Muscle layer of duodenum (tissue), 2 donors: ENCODE measurements around the gene YPEL4.

ENCODE experiments used
- H3K27ac ChIP-seq: one replicate; pipeline ENCODE4 v1.7.0; 2013; ENCODE audit warnings: mild to moderate bottlenecking, low read length
- H3K27me3 ChIP-seq: one replicate; pipeline ENCODE4 v1.7.0; 2013; ENCODE audit warnings: low read depth, mild to moderate bottlenecking, control low read depth, low read length
- H3K36me3 ChIP-seq, 2 donors: one replicate each; pipeline ENCODE4 v1.7.0; 2013; ENCODE audit warnings: low read length in 2 of 2, control low read depth in 1 of 2, mild to moderate bottlenecking in 1 of 2; ENCODE audit not compliant: insufficient read depth in 2 of 2, control insufficient read depth in 1 of 2
- H3K4me1 ChIP-seq, 2 donors: one replicate each; pipeline ENCODE4 v1.7.0; 2013; ENCODE audit warnings: low read length in 2 of 2, mild to moderate bottlenecking in 2 of 2, control low read depth in 1 of 2, moderate library complexity in 1 of 2; ENCODE audit not compliant: insufficient read depth in 2 of 2, control insufficient read depth in 1 of 2
- H3K4me3 ChIP-seq, 2 donors: one replicate each; pipeline ENCODE4 v1.7.0; 2013; ENCODE audit warnings: low read length in 2 of 2, low read depth in 1 of 2, mild to moderate bottlenecking in 1 of 2
- H3K9me3 ChIP-seq, 2 donors: one replicate each; pipeline ENCODE4 v1.7.0; 2013; ENCODE audit warnings: low read length in 2 of 2, control low read depth in 1 of 2, mild to moderate bottlenecking in 1 of 2; ENCODE audit not compliant: control insufficient read depth in 1 of 2
- donor health status: healthy.

Gene YPEL4

DNA sequence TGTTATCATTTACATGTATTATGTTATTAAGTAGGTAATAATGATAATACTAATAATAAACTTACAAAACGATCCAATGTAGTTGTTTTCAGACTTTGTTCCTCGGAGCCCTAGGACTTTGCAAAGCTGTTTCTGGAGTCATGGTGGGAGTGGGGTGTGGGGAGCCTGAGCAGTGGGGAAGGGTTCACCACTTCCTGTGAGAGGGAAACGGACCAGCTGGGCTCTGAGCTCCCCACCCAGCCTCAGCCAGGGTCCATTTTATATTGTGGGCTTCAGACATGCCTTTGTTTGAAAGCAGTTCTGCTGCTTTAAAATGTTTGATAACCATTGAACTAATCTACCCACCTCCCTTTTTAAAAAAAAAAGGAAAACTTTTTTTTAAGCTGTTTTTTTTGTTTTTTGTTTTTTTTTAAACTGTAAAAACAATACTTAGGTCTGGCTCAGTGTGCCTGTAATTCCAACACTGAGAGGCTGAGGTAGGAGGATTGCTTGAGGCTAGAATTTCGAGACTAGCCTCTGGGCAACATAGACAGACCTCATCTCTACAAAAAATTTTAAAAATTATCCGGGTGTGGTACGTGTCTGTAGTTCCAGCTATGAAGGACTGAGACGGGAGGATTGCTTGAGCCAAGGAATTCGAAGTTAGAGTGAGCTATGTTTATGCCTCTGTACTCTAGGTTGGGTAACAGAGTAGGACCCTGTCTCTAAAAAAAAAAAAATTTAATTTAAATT, 45.2 kb downstream of the YPEL4 start:
- Histone ChIP-seq H3K4me1 (no peaks in the 10 kb centered on the region), H3K27me3 (no peaks in the 10 kb centered on the region), H3K27ac (no peak overlapping the region), H3K4me3 (no peak overlapping the region), H3K36me3 (peaks cover 21 to 29% of the 10 kb centered on the region in 2 donors), H3K9me3 (no peaks in the 10 kb centered on the region)

- Histone ChIP-seq H3K9me3 (no peaks in the 10 kb centered on the region), H3K4me1 (peaks cover 0 to 4% of the 10 kb centered on the region in 2 donors), H3K27ac (no peak overlapping the region), H3K36me3 (peaks cover 8 to 14% of the 10 kb centered on the region in 2 donors), H3K27me3 (no peaks in the 10 kb centered on the region), H3K4me3 (no peak overlapping the region)
These were observed 48.4 kb downstream of the YPEL4 start for GRCh38 chr11:57601297-57601696.

DNA sequence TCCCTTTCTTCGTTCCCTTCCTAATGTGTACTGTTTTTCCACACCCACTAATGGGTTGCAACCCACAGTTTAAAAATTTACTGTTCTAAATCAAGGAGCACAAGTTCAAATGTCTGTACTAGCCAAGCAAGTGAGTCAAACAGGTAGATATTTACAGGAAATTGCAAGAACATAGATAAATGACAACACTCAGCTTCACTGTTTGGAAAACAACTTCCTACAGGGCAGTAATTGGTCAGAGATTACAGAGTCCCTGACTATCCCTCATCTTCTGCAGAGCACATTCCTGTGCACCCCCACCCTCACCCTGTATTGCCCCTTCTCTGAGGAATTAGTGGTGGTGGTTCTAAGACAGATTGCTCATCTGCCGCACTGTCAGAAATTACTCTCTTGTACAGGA, 50.3 kb downstream of the YPEL4 start:
- no peaks in the 10 kb centered on the region for H3K27me3 ChIP-seq
- peaks cover 0 to 6% of the 10 kb centered on the region in 2 donors for H3K36me3 ChIP-seq
- peak overlapping the region; percentile 56 to 69 for H3K4me3 ChIP-seq
- no peaks in the 10 kb centered on the region for H3K9me3 ChIP-seq
- H3K4me1 ChIP-seq, result peaks cover 0 to 4% of the 10 kb centered on the region in 2 donors
- peak overlapping the region; percentile 34 for H3K27ac ChIP-seq

GRCh38 chr11:57598831-57599155, 50.9 kb downstream of the YPEL4 start:
- Histone ChIP-seq H3K27ac (peak overlapping the region; percentile 34), H3K4me3 (peak overlapping the region; percentile 56 to 69), H3K36me3 (peaks cover 0 to 6% of the 10 kb centered on the region in 2 donors), H3K4me1 (peaks cover 0 to 4% of the 10 kb centered on the region in 2 donors), H3K27me3 (no peaks in the 10 kb centered on the region), H3K9me3 (no peaks in the 10 kb centered on the region)

DNA sequence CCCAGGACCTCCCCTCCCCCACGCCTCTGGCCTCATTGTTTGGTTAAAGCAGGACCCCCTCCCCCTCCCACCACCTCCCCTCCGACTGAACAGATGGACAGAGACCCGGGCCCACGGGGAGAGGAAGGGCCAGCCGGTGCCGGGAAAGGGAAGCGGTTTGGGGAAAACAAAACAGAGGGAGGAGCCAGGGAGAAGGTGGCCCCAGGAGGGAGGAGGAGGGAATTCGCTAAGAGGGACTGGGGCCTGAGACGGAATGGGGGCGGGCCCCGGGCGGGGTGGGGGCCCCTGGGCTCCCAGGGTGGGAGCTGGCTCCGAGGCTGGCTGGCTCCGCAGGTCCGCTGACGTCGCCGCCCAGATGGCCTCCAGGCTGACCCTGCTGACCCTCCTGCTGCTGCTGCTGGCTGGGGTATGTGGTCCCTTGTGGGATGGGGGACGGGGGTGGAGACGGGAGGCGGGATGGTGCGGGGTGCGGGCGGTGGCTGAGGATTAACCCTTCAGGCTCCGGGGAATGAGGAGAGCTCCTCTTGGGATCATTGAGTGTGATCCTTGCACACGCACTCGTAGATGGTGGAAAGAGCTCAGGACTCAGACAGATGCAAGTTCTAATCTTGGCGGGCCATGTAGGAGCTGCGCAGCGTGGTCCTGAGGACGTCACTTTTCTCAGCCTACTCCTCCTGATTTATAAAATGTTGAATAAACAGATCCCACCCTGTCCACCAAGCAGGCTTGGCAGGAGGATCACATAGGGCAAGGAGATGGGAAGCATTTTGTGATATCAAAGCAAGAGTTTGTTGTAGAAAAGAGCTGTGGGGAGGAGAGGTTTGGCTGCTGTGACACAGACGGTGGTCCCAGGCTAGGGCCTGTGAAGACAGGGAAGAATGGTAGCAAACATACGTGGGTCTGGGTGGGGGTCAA, 51.5 kb downstream of the YPEL4 start:
- peaks cover 0 to 4% of the 10 kb centered on the region in 2 donors for H3K4me1 ChIP-seq
- H3K9me3 ChIP-seq, result no peaks in the 10 kb centered on the region
- H3K27me3 ChIP-seq, result no peaks in the 10 kb centered on the region
- peak overlapping the region; percentile 56 to 69 for H3K4me3 ChIP-seq
- peak overlapping the region; percentile 34 for H3K27ac ChIP-seq
- H3K36me3 ChIP-seq, result peaks cover 0 to 6% of the 10 kb centered on the region in 2 donors

- Histone ChIP-seq H3K9me3 (no peaks in the 10 kb centered on the region), H3K4me3 (peak within 1 kb of the TSS; percentile 56 to 69), H3K27ac (peak within 1 kb of the TSS; percentile 34), H3K36me3 (peaks cover 0 to 6% of the 10 kb centered on the region in 2 donors), H3K4me1 (peaks cover 0 to 4% of the 10 kb centered on the region in 2 donors), H3K27me3 (no peaks in the 10 kb centered on the region)
These were observed 52.2 kb downstream of the YPEL4 start, which contains the start of gene SERPING1 for GRCh38 chr11:57597461-57597915. Gene SERPING1 (plus strand): TSS chr11:57597685. CDS start chr11:57598271, 586 bp downstream.

DNA sequence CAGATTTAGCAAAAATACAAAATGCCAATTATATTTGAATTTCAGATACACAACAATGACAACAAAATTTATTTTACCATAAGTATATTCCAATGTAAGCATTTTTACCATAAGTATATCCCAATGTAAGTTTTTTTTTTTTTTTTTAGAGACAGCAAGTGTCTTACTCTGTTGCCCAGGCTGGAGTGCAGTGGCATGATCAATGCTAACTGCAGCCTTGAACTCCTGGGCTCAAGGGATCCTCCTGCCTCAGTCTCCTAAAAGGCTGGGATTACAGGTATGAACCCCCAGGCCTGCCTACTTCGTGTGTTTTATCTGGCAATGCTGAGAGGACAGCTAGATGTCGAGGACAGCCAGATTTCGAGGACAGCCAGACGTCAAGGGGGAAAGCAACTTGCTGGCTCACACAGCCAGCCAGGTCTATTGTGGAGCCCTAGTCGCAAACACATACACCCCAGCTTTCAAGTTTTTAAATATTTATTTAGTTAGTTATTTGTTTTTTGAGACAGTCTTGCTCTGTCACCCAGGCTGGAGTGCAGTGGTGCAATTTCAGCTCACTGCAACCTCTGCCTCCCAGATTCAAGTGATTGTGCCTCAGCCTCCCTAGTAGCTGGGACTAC, 53.3 kb downstream of the YPEL4 start:
- no peak overlapping the region for H3K4me3 ChIP-seq
- peaks cover 0 to 4% of the 10 kb centered on the region in 2 donors for H3K4me1 ChIP-seq
- no peak overlapping the region for H3K27ac ChIP-seq

More for the DNA sequence above, 53.3 kb downstream of the YPEL4 start:
- Histone ChIP-seq H3K36me3 (no peaks in the 10 kb centered on the region), H3K27me3 (no peaks in the 10 kb centered on the region), H3K9me3 (no peaks in the 10 kb centered on the region)
